ENCODE measurements around the gene SLC23A3. TPM values are rescaled to one million over a fixed set of nuclear protein-coding genes. Genes with fewer than 3 reads are reported as not detected.

SLC23A3 gene
- polyA plus RNA-seq, 4 donors: 4.3 to 26.6 (median 12.1) TPM

GRCh38 chr2:219213486-219214071, 43.8 kb upstream of the SLC23A3 start:
- DNase-seq (no peak), FAIRE-seq (no peak)
- Histone ChIP-seq H3K36me3 (ENCODE audit: control insufficient read depth in 3 of 3, insufficient read depth in 2 of 3, low read depth in 1 of 3, low read length in 3 of 3) (peaks cover 2 to 73% (median 6%) of the 10 kb centered on the region in 3 donors), H3K9me3 (ENCODE audit: control insufficient read depth in 2 of 2, insufficient read depth in 1 of 2, low read depth in 1 of 2, low read length in 1 of 2) (no peaks in the 10 kb centered on the region), H3K27me3 (ENCODE audit: control insufficient read depth in 3 of 3, insufficient read depth in 3 of 3, low read length in 3 of 3) (no peaks in the 10 kb centered on the region), H3K4me1 (ENCODE audit: control insufficient read depth in 3 of 3, insufficient read depth in 2 of 3, low read depth in 1 of 3, low read length in 2 of 3) (peaks cover 0 to 25% (median 0%) of the 10 kb centered on the region in 3 donors), H3K27ac (ENCODE audit: low read depth in 1 of 3, low read length in 2 of 3) (no peak overlapping the region), H3K4me3 (ENCODE audit: low read depth in 1 of 3, low read length in 3 of 3) (no peak overlapping the region)
- WGBS, 3 donors: 94 to 95% (median 94%) methylated on average over 10 of the region's 10 CpGs

GRCh38 chr2:219213026-219213415, 43.2 kb upstream of the SLC23A3 start:
- no peaks in the 10 kb centered on the region for H3K9me3 ChIP-seq (ENCODE audit: control insufficient read depth in 2 of 2, insufficient read depth in 1 of 2, low read depth in 1 of 2, low read length in 1 of 2)
- H3K27ac ChIP-seq (ENCODE audit: low read depth in 1 of 3, low read length in 2 of 3): no peak overlapping the region
- DNase-seq: no peak
- H3K4me1 ChIP-seq (ENCODE audit: control insufficient read depth in 3 of 3, insufficient read depth in 2 of 3, low read depth in 1 of 3, low read length in 2 of 3): peaks cover 0 to 23% (median 0%) of the 10 kb centered on the region in 3 donors
- 89 to 93% (median 92%) methylated on average over 8 of the region's 8 CpGs for WGBS, 3 donors
- FAIRE-seq: no peak
- peaks cover 3 to 79% (median 11%) of the 10 kb centered on the region in 3 donors for H3K36me3 ChIP-seq (ENCODE audit: control insufficient read depth in 3 of 3, insufficient read depth in 2 of 3, low read depth in 1 of 3, low read length in 3 of 3)
- H3K27me3 ChIP-seq (ENCODE audit: control insufficient read depth in 3 of 3, insufficient read depth in 3 of 3, low read length in 3 of 3): no peaks in the 10 kb centered on the region
- H3K4me3 ChIP-seq (ENCODE audit: low read depth in 1 of 3, low read length in 3 of 3): no peak overlapping the region

DNA sequence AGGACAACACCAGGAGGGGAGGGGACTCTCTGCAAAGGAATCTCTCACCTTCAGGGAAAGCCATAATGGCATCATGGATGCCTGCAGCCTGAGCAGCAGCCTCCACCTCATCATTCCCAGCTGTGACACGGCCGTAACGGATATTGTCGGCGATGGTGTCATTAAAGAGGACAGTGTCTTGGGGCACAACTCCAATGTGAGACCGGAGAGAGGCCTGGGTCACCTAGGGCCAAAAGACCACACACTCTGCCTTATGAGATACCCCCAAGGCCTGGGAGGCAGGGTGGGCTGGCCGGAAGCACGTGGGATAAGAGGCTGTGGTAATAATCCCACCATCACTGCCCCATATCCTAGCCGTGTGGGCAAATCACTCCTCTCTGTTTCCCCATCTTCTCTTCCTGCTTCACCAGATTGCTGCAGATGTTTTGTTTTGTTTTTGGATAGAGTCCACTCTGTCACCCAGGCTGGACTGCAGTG, 41.1 kb upstream of the SLC23A3 start:
- no peak for FAIRE-seq
- Histone ChIP-seq H3K27ac (ENCODE audit: low read depth in 1 of 3, low read length in 2 of 3) (peak overlapping the region in 2 of 3 donors; percentile 27 to 45), H3K36me3 (ENCODE audit: control insufficient read depth in 3 of 3, insufficient read depth in 2 of 3, low read depth in 1 of 3, low read length in 3 of 3) (peaks cover 5 to 78% (median 11%) of the 10 kb centered on the region in 3 donors), H3K9me3 (ENCODE audit: control insufficient read depth in 2 of 2, insufficient read depth in 1 of 2, low read depth in 1 of 2, low read length in 1 of 2) (no peaks in the 10 kb centered on the region), H3K27me3 (ENCODE audit: control insufficient read depth in 3 of 3, insufficient read depth in 3 of 3, low read length in 3 of 3) (no peaks in the 10 kb centered on the region), H3K4me1 (ENCODE audit: control insufficient read depth in 3 of 3, insufficient read depth in 2 of 3, low read depth in 1 of 3, low read length in 2 of 3) (peaks cover 0 to 17% (median 0%) of the 10 kb centered on the region in 3 donors), H3K4me3 (ENCODE audit: low read depth in 1 of 3, low read length in 3 of 3) (no peak overlapping the region)
- no peak for DNase-seq
- WGBS, 3 donors: 91 to 94% (median 91%) methylated on average over 9 of the region's 9 CpGs

GRCh38 chr2:219210196-219210885, 40.5 kb upstream of the SLC23A3 start:
- H3K4me3 ChIP-seq (ENCODE audit: low read depth in 1 of 3, low read length in 3 of 3): no peak overlapping the region
- no peak for FAIRE-seq
- 94 to 96% (median 94%) methylated on average over 23 to 24 of the region's 24 CpGs for WGBS, 3 donors

DNA sequence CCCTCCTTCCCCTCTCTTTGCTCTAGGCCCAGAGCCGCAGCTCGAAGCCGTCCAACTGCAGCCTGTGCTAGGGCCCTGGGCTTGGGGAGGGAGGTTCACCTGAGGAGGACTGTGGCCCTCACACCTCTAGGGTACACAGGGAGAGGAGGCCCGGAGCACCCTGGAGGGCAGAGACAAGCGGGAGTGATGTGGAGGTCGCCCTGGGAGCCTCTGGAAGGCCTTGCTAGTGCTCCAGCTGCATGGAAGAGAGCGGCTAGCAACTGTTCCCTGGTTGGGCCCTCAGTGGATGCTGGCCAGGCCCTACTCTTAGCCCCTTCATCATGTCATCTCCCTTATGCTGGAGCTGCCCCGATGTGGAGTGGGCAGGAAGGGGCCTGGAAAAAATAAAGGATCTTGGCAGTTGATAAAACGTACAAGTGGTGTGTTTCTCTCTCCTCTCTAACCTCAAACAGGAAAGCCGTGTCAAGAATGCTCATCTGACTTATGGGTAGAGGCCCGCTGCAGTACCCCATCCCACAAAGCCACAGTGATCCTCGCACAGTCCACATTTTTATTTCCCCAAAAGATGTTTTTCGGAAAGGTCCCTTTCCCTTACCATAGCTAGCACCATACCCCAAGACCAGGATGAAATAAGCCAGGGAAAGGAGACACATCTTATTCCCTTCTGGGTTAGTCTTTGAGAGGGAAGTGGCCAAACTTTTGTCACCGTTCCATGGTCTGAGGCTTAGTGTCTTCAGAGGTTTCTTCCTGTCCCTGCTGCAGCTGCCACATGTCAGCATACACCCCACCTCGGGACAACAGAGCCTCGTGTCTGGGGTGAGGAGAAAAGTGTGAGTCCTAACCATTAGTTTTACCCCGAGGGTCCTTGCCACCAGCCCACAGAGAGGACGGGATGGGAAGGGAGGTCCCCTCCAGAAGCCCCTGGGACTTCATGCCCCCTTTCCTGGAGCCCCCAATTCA, 39.7 kb upstream of the SLC23A3 start:
- 75 to 79% (median 75%) methylated on average over 16 to 18 of the region's 18 CpGs for WGBS, 3 donors
- no peak overlapping the region for H3K4me3 ChIP-seq (ENCODE audit: low read depth in 1 of 3, low read length in 3 of 3)
- FAIRE-seq (no peak), DNase-seq (no peak)
- peaks cover 0 to 18% (median 0%) of the 10 kb centered on the region in 3 donors for H3K4me1 ChIP-seq (ENCODE audit: control insufficient read depth in 3 of 3, insufficient read depth in 2 of 3, low read depth in 1 of 3, low read length in 2 of 3)
- no peaks in the 10 kb centered on the region for H3K27me3 ChIP-seq (ENCODE audit: control insufficient read depth in 3 of 3, insufficient read depth in 3 of 3, low read length in 3 of 3)
- H3K9me3 ChIP-seq (ENCODE audit: control insufficient read depth in 2 of 2, insufficient read depth in 1 of 2, low read depth in 1 of 2, low read length in 1 of 2): no peaks in the 10 kb centered on the region
- peaks cover 5 to 66% (median 9%) of the 10 kb centered on the region in 3 donors for H3K36me3 ChIP-seq (ENCODE audit: control insufficient read depth in 3 of 3, insufficient read depth in 2 of 3, low read depth in 1 of 3, low read length in 3 of 3)
- peak overlapping the region in 2 of 3 donors; percentile 29 to 48 for H3K27ac ChIP-seq (ENCODE audit: low read depth in 1 of 3, low read length in 2 of 3)

More at GRCh38 chr2:219210196-219210885, 40.5 kb upstream of the SLC23A3 start:
- DNase-seq: no peak
- peaks cover 0 to 18% (median 0%) of the 10 kb centered on the region in 3 donors for H3K4me1 ChIP-seq (ENCODE audit: control insufficient read depth in 3 of 3, insufficient read depth in 2 of 3, low read depth in 1 of 3, low read length in 2 of 3)
- no peaks in the 10 kb centered on the region for H3K27me3 ChIP-seq (ENCODE audit: control insufficient read depth in 3 of 3, insufficient read depth in 3 of 3, low read length in 3 of 3)
- H3K36me3 ChIP-seq (ENCODE audit: control insufficient read depth in 3 of 3, insufficient read depth in 2 of 3, low read depth in 1 of 3, low read length in 3 of 3): peaks cover 5 to 72% (median 9%) of the 10 kb centered on the region in 3 donors
- H3K27ac ChIP-seq (ENCODE audit: low read depth in 1 of 3, low read length in 2 of 3): peak overlapping the region in 1 of 3 donors; percentile 45
- H3K9me3 ChIP-seq (ENCODE audit: control insufficient read depth in 2 of 2, insufficient read depth in 1 of 2, low read depth in 1 of 2, low read length in 1 of 2): no peaks in the 10 kb centered on the region

DNA sequence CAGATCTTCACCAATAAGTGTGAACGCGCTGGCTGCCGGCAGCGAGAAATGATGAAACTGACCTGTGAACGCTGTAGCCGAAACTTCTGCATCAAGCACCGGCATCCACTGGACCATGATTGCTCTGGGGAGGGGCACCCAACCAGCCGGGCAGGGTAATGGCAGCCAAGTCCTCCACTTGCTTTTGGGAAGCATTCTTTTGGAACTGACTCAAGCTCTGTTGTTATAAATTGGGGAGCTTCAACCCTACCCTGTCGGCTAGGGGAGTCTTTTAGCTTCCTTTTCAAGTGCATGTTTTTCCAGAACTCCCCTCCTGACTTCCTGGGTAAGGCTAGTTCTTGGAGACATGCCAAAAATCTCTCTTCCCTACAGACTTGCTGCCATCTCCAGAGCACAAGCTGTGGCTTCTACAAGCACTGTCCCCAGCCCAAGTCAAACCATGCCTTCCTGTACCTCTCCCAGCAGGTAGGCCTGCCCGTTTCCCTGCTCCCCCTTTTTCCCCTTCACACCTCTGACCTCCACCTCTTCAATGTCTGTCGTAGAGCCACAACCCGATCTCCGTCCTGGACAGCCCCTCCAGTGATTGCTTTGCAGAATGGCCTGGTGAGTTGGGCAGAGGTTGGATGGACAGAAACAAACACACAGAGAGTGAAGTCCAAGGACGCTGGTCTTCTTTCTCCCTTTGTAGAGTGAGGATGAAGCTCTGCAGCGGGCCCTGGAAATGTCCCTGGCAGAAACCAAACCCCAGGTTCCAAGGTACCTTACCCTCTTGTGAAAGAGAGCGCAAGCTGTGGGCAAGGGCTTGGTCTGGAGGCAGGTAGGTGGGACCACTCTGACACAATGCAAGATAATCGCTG, 38.3 kb upstream of the SLC23A3 start:
- no peaks in the 10 kb centered on the region for H3K27me3 ChIP-seq (ENCODE audit: control insufficient read depth in 3 of 3, insufficient read depth in 3 of 3, low read length in 3 of 3)
- peak overlapping the region in 1 of 3 donors; percentile 75 for H3K4me3 ChIP-seq (ENCODE audit: low read depth in 1 of 3, low read length in 3 of 3)
- FAIRE-seq: no peak
- peak overlapping the region in 2 of 3 donors; percentile 71 to 100 for H3K27ac ChIP-seq (ENCODE audit: low read depth in 1 of 3, low read length in 2 of 3)
- H3K36me3 ChIP-seq (ENCODE audit: control insufficient read depth in 3 of 3, insufficient read depth in 2 of 3, low read depth in 1 of 3, low read length in 3 of 3): peaks cover 5 to 52% (median 9%) of the 10 kb centered on the region in 3 donors
- 61 to 66% (median 64%) methylated on average over 17 of the region's 17 CpGs for WGBS, 3 donors
- peaks cover 0 to 18% (median 0%) of the 10 kb centered on the region in 3 donors for H3K4me1 ChIP-seq (ENCODE audit: control insufficient read depth in 3 of 3, insufficient read depth in 2 of 3, low read depth in 1 of 3, low read length in 2 of 3)
- H3K9me3 ChIP-seq (ENCODE audit: control insufficient read depth in 2 of 2, insufficient read depth in 1 of 2, low read depth in 1 of 2, low read length in 1 of 2): no peaks in the 10 kb centered on the region
- DNase-seq: no peak

DNA sequence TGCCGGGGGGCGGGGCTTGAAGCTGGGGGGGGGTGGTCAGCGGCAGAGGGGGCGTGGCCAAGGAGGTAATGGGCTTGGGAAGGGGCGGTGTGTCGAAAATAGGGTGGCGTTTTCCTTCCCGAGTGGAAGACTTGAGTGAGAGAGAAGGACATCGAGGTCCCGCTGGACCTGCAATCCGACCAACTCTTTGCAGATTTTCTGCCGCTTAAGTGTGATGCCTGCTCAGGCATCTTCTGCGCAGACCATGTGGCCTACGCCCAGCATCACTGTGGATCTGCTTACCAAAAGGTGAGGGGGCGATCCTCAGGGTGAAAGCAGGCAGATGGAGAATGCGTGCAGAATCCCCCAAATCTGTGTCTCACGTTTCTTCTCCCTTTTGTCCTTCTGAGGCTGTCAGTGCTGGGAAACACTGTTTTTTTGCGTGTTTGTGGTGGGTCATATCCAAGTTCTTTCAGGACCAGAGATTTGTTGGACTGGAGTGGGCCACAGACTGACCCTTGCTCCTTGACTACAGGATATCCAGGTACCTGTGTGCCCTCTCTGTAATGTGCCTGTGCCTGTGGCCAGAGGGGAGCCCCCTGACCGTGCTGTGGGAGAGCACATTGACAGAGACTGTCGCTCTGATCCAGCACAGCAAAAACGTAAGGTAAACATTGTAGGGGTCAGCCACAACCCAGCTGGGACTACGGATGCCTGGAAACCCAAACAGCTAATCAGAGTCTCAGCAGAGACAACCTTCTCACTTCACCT, 37.5 kb upstream of the SLC23A3 start:
- DNase-seq (no peak), FAIRE-seq (no peak)
- Histone ChIP-seq H3K27ac (ENCODE audit: low read depth in 1 of 3, low read length in 2 of 3) (peak overlapping the region in 2 of 3 donors; percentile 94 to 100), H3K27me3 (ENCODE audit: control insufficient read depth in 3 of 3, insufficient read depth in 3 of 3, low read length in 3 of 3) (no peaks in the 10 kb centered on the region), H3K9me3 (ENCODE audit: control insufficient read depth in 2 of 2, insufficient read depth in 1 of 2, low read depth in 1 of 2, low read length in 1 of 2) (no peaks in the 10 kb centered on the region), H3K36me3 (ENCODE audit: control insufficient read depth in 3 of 3, insufficient read depth in 2 of 3, low read depth in 1 of 3, low read length in 3 of 3) (peaks cover 5 to 44% (median 9%) of the 10 kb centered on the region in 3 donors), H3K4me1 (ENCODE audit: control insufficient read depth in 3 of 3, insufficient read depth in 2 of 3, low read depth in 1 of 3, low read length in 2 of 3) (peaks cover 0 to 18% (median 0%) of the 10 kb centered on the region in 3 donors), H3K4me3 (ENCODE audit: low read depth in 1 of 3, low read length in 3 of 3) (peak overlapping the region; percentile 63 to 75 (median 67))
- 15 to 17% (median 15%) methylated on average over 17 to 22 of the region's 22 CpGs for WGBS, 3 donors

All from small intestine (tissue), 7 donors.